ENCODE data around the gene CDKN2B-AS1. TPM values are rescaled to one million over a fixed set of nuclear protein-coding genes. Genes with fewer than 3 reads are reported as not detected.

The CDKN2B-AS1 gene
- total RNA-seq, 2 donors from 2014 or later = 39.7 to 73.7 TPM

DNA sequence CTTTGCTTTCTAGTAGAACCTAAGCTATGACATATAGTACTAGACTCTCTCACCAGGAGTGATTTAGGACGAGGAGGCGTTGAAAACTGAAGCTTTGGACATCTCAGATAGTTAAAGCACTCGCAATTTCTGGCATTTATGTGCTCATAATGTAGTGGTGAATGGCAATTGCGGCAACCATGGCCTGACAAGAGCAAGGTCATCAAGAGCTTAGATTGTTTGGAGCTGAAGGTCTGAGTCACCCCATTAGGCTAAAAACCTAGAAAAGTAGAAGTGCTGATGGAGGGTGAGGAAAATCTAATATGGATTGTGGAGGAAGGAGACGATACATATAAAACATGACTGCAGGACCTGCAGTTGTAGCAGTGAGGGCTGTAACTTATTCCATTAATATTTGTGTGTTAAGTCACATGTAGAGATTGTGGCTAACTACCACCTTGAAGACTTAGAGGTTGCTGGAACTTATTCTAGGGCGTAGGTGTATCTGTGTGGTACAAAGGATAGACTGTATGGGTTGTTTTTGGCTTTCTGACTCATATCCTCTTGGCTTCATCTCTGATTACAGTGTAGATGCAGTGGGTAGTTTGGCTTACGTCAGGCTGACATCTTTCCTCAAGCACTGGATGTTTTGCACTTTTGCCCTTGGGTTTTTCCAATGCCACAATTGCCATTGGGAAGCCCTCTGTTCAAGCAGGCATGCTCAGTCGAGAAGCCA is 153.4 kb downstream of the CDKN2B-AS1 start:
- Histone ChIP-seq H3K4me1 (no peaks in the 10 kb centered on the region), H3K9ac (ENCODE audit: low read depth in 2 of 2, low read length in 2 of 2) (no peak overlapping the region), H3K9me3 (no peaks in the 10 kb centered on the region), H3K27ac (no peak overlapping the region), H3K27me3 (no peaks in the 10 kb centered on the region), H3K36me3 (no peaks in the 10 kb centered on the region), H3K4me3 (no peak overlapping the region)
- no peak for DNase-seq
- intact Hi-C loops (cut with DNase I) = no loop called here
- TF ChIP-seq, protein P1, sequence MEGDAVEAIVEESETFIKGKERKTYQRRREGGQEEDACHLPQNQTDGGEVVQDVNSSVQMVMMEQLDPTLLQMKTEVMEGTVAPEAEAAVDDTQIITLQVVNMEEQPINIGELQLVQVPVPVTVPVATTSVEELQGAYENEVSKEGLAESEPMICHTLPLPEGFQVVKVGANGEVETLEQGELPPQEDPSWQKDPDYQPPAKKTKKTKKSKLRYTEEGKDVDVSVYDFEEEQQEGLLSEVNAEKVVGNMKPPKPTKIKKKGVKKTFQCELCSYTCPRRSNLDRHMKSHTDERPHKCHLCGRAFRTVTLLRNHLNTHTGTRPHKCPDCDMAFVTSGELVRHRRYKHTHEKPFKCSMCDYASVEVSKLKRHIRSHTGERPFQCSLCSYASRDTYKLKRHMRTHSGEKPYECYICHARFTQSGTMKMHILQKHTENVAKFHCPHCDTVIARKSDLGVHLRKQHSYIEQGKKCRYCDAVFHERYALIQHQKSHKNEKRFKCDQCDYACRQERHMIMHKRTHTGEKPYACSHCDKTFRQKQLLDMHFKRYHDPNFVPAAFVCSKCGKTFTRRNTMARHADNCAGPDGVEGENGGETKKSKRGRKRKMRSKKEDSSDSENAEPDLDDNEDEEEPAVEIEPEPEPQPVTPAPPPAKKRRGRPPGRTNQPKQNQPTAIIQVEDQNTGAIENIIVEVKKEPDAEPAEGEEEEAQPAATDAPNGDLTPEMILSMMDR (IDR thresholded peaks at IDR 0.05) = no peak

DNA sequence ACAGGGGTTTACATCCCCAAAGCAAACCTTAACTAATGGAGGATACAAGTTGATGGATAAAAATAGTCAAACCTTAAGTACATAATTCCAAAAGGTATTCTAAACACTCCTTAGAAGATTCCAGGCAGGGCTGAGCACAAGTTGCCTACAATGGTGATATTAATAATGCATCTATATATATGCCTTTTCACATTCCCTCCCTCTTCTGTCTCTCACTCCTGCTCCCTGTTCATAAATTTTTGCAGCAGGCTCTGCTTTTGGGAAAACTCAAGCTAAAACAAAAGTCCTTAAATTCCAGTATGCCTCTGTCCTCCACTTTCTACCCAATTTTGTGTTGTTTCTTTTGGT is 153.9 kb downstream of the CDKN2B-AS1 start:
- H3K27ac ChIP-seq = peak overlapping the region; percentile 5
- no peak overlapping the region for H3K4me3 ChIP-seq
- no peaks in the 10 kb centered on the region for H3K36me3 ChIP-seq
- no peaks in the 10 kb centered on the region for H3K9me3 ChIP-seq
- no peak overlapping the region for H3K9ac ChIP-seq (ENCODE audit: low read depth in 2 of 2, low read length in 2 of 2)
- DNase-seq = no peak
- intact Hi-C loops (cut with DNase I) = no loop called here
- H3K27me3 ChIP-seq = no peaks in the 10 kb centered on the region
- H3K4me1 ChIP-seq = no peaks in the 10 kb centered on the region
- TF ChIP-seq, protein P1 (IDR thresholded peaks at IDR 0.05) = no peak

DNA sequence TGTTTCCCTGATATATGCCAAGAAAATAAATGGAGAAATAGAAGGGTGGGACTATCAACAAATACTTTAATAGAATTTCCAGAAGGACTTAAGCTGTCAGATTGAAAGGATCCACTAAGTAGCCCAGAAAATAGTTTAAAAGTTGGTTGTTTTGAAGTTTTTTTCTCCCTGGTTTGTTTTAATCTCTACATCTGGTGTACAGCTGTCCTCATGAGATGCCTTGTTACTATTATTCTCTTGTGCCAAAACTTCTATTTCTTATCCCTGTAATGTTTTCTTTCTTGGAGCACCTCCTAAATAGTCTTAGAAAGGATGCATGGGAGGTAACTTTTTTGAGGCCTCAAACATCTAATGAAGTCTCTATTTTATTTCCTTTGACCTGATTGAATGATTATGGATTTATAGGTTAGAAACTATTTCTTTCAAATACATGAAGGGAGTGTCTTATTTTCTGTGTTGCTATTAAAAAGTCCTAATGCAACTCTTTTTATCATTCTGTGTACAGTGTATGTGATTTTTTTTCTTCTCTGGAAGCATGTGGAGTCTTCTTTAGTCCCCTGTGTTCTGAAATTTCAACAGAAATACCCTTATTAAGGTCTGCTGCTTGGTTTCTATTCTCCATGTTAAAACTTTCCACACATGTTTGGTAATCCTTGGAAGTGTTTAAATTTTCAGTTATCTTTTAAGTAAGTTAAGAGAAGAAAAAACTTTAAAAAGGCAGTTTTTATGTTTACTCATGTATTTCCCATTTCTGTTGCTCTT is 154.5 kb downstream of the CDKN2B-AS1 start:
- Histone ChIP-seq H3K4me1 (no peaks in the 10 kb centered on the region), H3K9ac (ENCODE audit: low read depth in 2 of 2, low read length in 2 of 2) (no peak overlapping the region), H3K27ac (peak overlapping the region; percentile 5), H3K9me3 (no peaks in the 10 kb centered on the region), H3K4me3 (no peak overlapping the region), H3K36me3 (no peaks in the 10 kb centered on the region), H3K27me3 (no peaks in the 10 kb centered on the region)
- intact Hi-C loops (cut with DNase I) = no loop called here
- DNase-seq = no peak
- TF ChIP-seq, protein P1 (IDR thresholded peaks at IDR 0.05) = no peak

DNA sequence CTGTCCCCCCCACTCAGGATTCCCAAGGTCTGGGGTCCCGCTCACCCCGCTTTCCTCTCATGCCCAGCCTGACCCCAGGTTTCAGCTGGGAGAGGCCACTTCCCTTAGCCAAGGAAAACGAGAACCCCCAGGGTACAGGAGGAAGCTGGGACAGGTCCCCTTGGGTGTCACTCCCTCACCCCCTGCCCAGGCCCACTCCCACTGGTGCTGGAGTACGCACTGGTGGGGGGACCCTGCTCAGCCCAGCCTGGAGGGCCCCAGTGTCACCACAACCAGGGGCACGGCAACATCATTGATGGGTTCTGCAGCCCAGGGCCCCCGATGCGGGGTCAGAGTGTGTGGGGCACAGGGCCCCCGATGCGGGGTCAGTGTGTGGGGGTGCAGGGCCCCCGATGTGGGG is 159.5 kb downstream of the CDKN2B-AS1 start:
- Histone ChIP-seq H3K9me3 (no peaks in the 10 kb centered on the region), H3K9ac (ENCODE audit: low read depth in 2 of 2, low read length in 2 of 2) (no peak overlapping the region), H3K4me1 (no peaks in the 10 kb centered on the region), H3K27ac (no peak overlapping the region), H3K36me3 (no peaks in the 10 kb centered on the region), H3K27me3 (no peaks in the 10 kb centered on the region), H3K4me3 (no peak overlapping the region)
- no peak for DNase-seq
- intact Hi-C loops (cut with DNase I) = no loop called here
- TF ChIP-seq, protein P1 (IDR thresholded peaks at IDR 0.05) = no peak

DNA sequence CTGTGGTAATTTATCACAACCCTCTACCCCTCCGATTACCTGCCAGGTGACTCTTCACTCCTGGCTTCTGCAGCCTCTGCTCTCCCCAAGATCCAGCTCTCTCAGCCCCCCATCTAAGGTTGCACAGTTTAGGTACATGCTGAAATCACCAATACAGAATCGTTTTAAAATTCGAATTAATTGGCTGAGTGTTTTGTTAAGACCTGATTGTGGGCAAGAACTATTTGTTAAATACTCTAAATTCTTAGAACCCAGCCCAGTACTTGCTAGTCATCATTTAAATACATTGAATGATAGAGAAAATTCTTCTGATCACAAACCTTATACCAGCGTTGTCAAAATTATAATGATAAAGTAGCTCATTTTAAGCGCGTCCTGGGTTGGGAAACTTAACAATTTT is 162.0 kb downstream of the CDKN2B-AS1 start:
- DNase-seq = no peak
- H3K4me3 ChIP-seq = no peak overlapping the region
- no peak overlapping the region for H3K27ac ChIP-seq
- no peaks in the 10 kb centered on the region for H3K9me3 ChIP-seq
- H3K27me3 ChIP-seq = no peaks in the 10 kb centered on the region
- H3K4me1 ChIP-seq = no peaks in the 10 kb centered on the region
- intact Hi-C loops (cut with DNase I) = no loop called here
- TF ChIP-seq, protein P1 (IDR thresholded peaks at IDR 0.05) = no peak
- no peak overlapping the region for H3K9ac ChIP-seq (ENCODE audit: low read depth in 2 of 2, low read length in 2 of 2)
- no peaks in the 10 kb centered on the region for H3K36me3 ChIP-seq

All from colonic mucosa (tissue), 4 donors.